ENCODE data around the gene FPR1. TPM values are rescaled to one million over a fixed set of nuclear protein-coding genes. Genes with fewer than 3 reads are reported as not detected.

FPR1 gene
- 10 to 100 TPM in 1 of 2 donors, 1 to 10 TPM in 1; 5.2 to 19.4 TPM for total RNA-seq
- 10 to 100 TPM in 1 of 2 donors, 1 to 10 TPM in 1; 8.0 to 10.7 TPM for polyA plus RNA-seq (ENCODE audit: insufficient read length in 2 of 2)
- long read RNA-seq, donor 1, partial matches to known transcripts = 0 of 3 reads
- long read RNA-seq, donor 1, other reads (novel, unspliced or antisense) = 0 of 3 reads
- long read RNA-seq, donor 2, partial matches to known transcripts = 0 of 1 reads
- long read RNA-seq, donor 2, other reads (novel, unspliced or antisense) = 0 of 1 reads
- long read RNA-seq, donor 3 = 0 reads
- long read RNA-seq, donor 4, partial matches to known transcripts = 0 of 2 reads
- long read RNA-seq, donor 4, other reads (novel, unspliced or antisense) = 0 of 2 reads

- Histone ChIP-seq H3K4me1 (ENCODE audit: control insufficient read depth, insufficient read depth, low read length) (no peaks in the 10 kb centered on the region), H3K27ac (ENCODE audit: low read depth, low read length) (no peak within 1 kb of the TSS), H3K36me3 (ENCODE audit: control insufficient read depth, insufficient read depth, low read length) (no peaks in the 10 kb centered on the region), H3K27me3 (ENCODE audit: control insufficient read depth, insufficient read depth, low read length) (no peaks in the 10 kb centered on the region), H3K9me3 (ENCODE audit: control insufficient read depth, insufficient read depth, low read length) (no peaks in the 10 kb centered on the region), H3K4me3 (ENCODE audit: low read depth, low read length) (no peak within 1 kb of the TSS)
- DNase-seq (ENCODE audit: low read depth in 4 of 6, low spot score in 6 of 6) = no peak
- no CpG with 5 or more reads among the region's 2 CpGs for WGBS (ENCODE audit: insufficient coverage)
These were observed at the start of gene FPR1 for GRCh38 chr19:51751655-51752054. TSS of gene FPR1 (minus strand) at chr19:51751878. CDS start at chr19:51746994, 4,884 bp downstream.

- Histone ChIP-seq H3K27me3 (ENCODE audit: control insufficient read depth, insufficient read depth, low read length) (no peaks in the 10 kb centered on the region), H3K9me3 (ENCODE audit: control insufficient read depth, insufficient read depth, low read length) (no peaks in the 10 kb centered on the region), H3K27ac (ENCODE audit: low read depth, low read length) (no peak overlapping the region), H3K4me3 (ENCODE audit: low read depth, low read length) (no peak overlapping the region), H3K36me3 (ENCODE audit: control insufficient read depth, insufficient read depth, low read length) (no peaks in the 10 kb centered on the region), H3K4me1 (ENCODE audit: control insufficient read depth, insufficient read depth, low read length) (peaks cover 8% of the 10 kb centered on the region)
- DNase-seq (ENCODE audit: low read depth in 4 of 6, low spot score in 6 of 6) = peak in 1 of 6 donors; percentile 17
- 90% methylated on average over 4 of the region's 7 CpGs for WGBS (ENCODE audit: insufficient coverage)
These were observed 49.0 kb upstream of the FPR1 start for GRCh38 chr19:51800473-51801244.

GRCh38 chr19:51799774-51800472 lies 48.2 kb upstream of the FPR1 start:
- Histone ChIP-seq H3K4me1 (ENCODE audit: control insufficient read depth, insufficient read depth, low read length) (peaks cover 8% of the 10 kb centered on the region), H3K27ac (ENCODE audit: low read depth, low read length) (peak overlapping the region; percentile 47), H3K9me3 (ENCODE audit: control insufficient read depth, insufficient read depth, low read length) (no peaks in the 10 kb centered on the region), H3K36me3 (ENCODE audit: control insufficient read depth, insufficient read depth, low read length) (no peaks in the 10 kb centered on the region), H3K27me3 (ENCODE audit: control insufficient read depth, insufficient read depth, low read length) (no peaks in the 10 kb centered on the region), H3K4me3 (ENCODE audit: low read depth, low read length) (no peak overlapping the region)
- WGBS (ENCODE audit: insufficient coverage) = 83% methylated on average over 10 of the region's 13 CpGs
- DNase-seq (ENCODE audit: low read depth in 4 of 6, low spot score in 6 of 6) = no peak

- H3K9me3 ChIP-seq (ENCODE audit: control insufficient read depth, insufficient read depth, low read length) = no peaks in the 10 kb centered on the region
- peaks cover 8% of the 10 kb centered on the region for H3K4me1 ChIP-seq (ENCODE audit: control insufficient read depth, insufficient read depth, low read length)
- DNase-seq (ENCODE audit: low read depth in 4 of 6, low spot score in 6 of 6) = peak in 2 of 6 donors; percentile 6 to 67
- no peaks in the 10 kb centered on the region for H3K36me3 ChIP-seq (ENCODE audit: control insufficient read depth, insufficient read depth, low read length)
- no peak overlapping the region for H3K4me3 ChIP-seq (ENCODE audit: low read depth, low read length)
- no peaks in the 10 kb centered on the region for H3K27me3 ChIP-seq (ENCODE audit: control insufficient read depth, insufficient read depth, low read length)
- H3K27ac ChIP-seq (ENCODE audit: low read depth, low read length) = peak overlapping the region; percentile 47
- 73% methylated on average over 20 of the region's 20 CpGs for WGBS (ENCODE audit: insufficient coverage)
These were observed 47.5 kb upstream of the FPR1 start for GRCh38 chr19:51799034-51799773.

- H3K27me3 ChIP-seq (ENCODE audit: control insufficient read depth, insufficient read depth, low read length) = no peaks in the 10 kb centered on the region
- DNase-seq (ENCODE audit: low read depth in 4 of 6, low spot score in 6 of 6) = no peak
- peaks cover 8% of the 10 kb centered on the region for H3K4me1 ChIP-seq (ENCODE audit: control insufficient read depth, insufficient read depth, low read length)
- WGBS (ENCODE audit: insufficient coverage) = 100% methylated on average over 1 of the region's 3 CpGs
- no peaks in the 10 kb centered on the region for H3K9me3 ChIP-seq (ENCODE audit: control insufficient read depth, insufficient read depth, low read length)
- H3K4me3 ChIP-seq (ENCODE audit: low read depth, low read length) = no peak overlapping the region
- H3K27ac ChIP-seq (ENCODE audit: low read depth, low read length) = no peak overlapping the region
- H3K36me3 ChIP-seq (ENCODE audit: control insufficient read depth, insufficient read depth, low read length) = no peaks in the 10 kb centered on the region
These were observed 46.4 kb upstream of the FPR1 start for GRCh38 chr19:51798062-51798461.

GRCh38 chr19:51797480-51797879 lies 45.8 kb upstream of the FPR1 start:
- H3K36me3 ChIP-seq (ENCODE audit: control insufficient read depth, insufficient read depth, low read length) = no peaks in the 10 kb centered on the region
- no peaks in the 10 kb centered on the region for H3K9me3 ChIP-seq (ENCODE audit: control insufficient read depth, insufficient read depth, low read length)
- DNase-seq (ENCODE audit: low read depth in 4 of 6, low spot score in 6 of 6) = no peak
- H3K4me3 ChIP-seq (ENCODE audit: low read depth, low read length) = no peak overlapping the region
- no peaks in the 10 kb centered on the region for H3K27me3 ChIP-seq (ENCODE audit: control insufficient read depth, insufficient read depth, low read length)
- H3K4me1 ChIP-seq (ENCODE audit: control insufficient read depth, insufficient read depth, low read length) = peaks cover 8% of the 10 kb centered on the region
- H3K27ac ChIP-seq (ENCODE audit: low read depth, low read length) = no peak overlapping the region
- no CpG with 5 or more reads among the region's 5 CpGs for WGBS (ENCODE audit: insufficient coverage)

GRCh38 chr19:51796195-51796679 lies 44.6 kb upstream of the FPR1 start:
- Histone ChIP-seq H3K9me3 (ENCODE audit: control insufficient read depth, insufficient read depth, low read length) (no peaks in the 10 kb centered on the region), H3K27me3 (ENCODE audit: control insufficient read depth, insufficient read depth, low read length) (no peaks in the 10 kb centered on the region), H3K4me3 (ENCODE audit: low read depth, low read length) (no peak overlapping the region), H3K4me1 (ENCODE audit: control insufficient read depth, insufficient read depth, low read length) (peaks cover 8% of the 10 kb centered on the region), H3K36me3 (ENCODE audit: control insufficient read depth, insufficient read depth, low read length) (no peaks in the 10 kb centered on the region), H3K27ac (ENCODE audit: low read depth, low read length) (no peak overlapping the region)
- 85% methylated on average over 5 of the region's 8 CpGs for WGBS (ENCODE audit: insufficient coverage)
- no peak for DNase-seq (ENCODE audit: low read depth in 4 of 6, low spot score in 6 of 6)

- Histone ChIP-seq H3K27ac (ENCODE audit: low read depth, low read length) (no peak within 1 kb of the TSS), H3K9me3 (ENCODE audit: control insufficient read depth, insufficient read depth, low read length) (no peaks in the 10 kb centered on the region), H3K4me3 (ENCODE audit: low read depth, low read length) (no peak within 1 kb of the TSS), H3K27me3 (ENCODE audit: control insufficient read depth, insufficient read depth, low read length) (no peaks in the 10 kb centered on the region), H3K4me1 (ENCODE audit: control insufficient read depth, insufficient read depth, low read length) (peaks cover 8% of the 10 kb centered on the region), H3K36me3 (ENCODE audit: control insufficient read depth, insufficient read depth, low read length) (no peaks in the 10 kb centered on the region)
- DNase-seq (ENCODE audit: low read depth in 4 of 6, low spot score in 6 of 6) = no peak
- no CpG with 5 or more reads among the region's 2 CpGs for WGBS (ENCODE audit: insufficient coverage)
These were observed 43.3 kb upstream of the FPR1 start, which contains the start of gene FPR3 for GRCh38 chr19:51794885-51795490. TSS of gene FPR3 (plus strand) at chr19:51795157. CDS start at chr19:51823749, 28,592 bp downstream.
